GM12878 (cell line): ENCODE measurements around the gene NFE2L2. TPM values are rescaled to one million over a fixed set of nuclear protein-coding genes. Genes with fewer than 3 reads are reported as not detected.
A peak's percentile ranks its signal among the peaks of the same experiment; 100 is the strongest.

ENCODE experiments used
- CUX1 ChIP-seq: IDR thresholded peaks from 2 replicates; pipeline ENCODE4 v1.6.1; 2012; ENCODE audit warnings: improper control_type of control experiment, low read depth, low read length; ENCODE audit not compliant: insufficient replicate concordance
- USF2 ChIP-seq: IDR thresholded peaks from 2 replicates; pipeline ENCODE4 v1.6.1; 2011; ENCODE audit warnings: low read depth, low read length, improper control_type of control experiment, borderline replicate concordance
- ZSCAN29 ChIP-seq: fragments of 450-650 bp; IDR thresholded peaks from 2 replicates; pipeline ENCODE4 v1.6.1; 2017; ENCODE audit warnings: mild to moderate bottlenecking, moderate library complexity
- polyA plus RNA-seq, 11 experiments: library from polyadenylated mRNA; depleted of rRNA in 4 of 11; unstranded in 6 of 11; stranded (reverse) in 5 of 11; fragments of >200 nt; fragmentation: Nextera tagmentation in 4 of 11; fragmentation: Illumina TruSeq in 1 of 11; extraction: Ambion mirVana in 4 of 11; extraction: Trizol in 1 of 11; gene quantifications; 1 replicate in 1 of 11; 2 replicates in 10 of 11; pipeline versions ENCODE4 v1.2.1 to v1.2.3, GENCODE V29; 2011 to 2016; ENCODE audit warnings: inconsistent platforms in 2 of 11, missing spikeins in 2 of 11, low read depth in 1 of 11
- total RNA-seq, 4 experiments: library from RNA; depleted of rRNA in 3 of 4; stranded (reverse); fragments of >200 nt in 3 of 4; fragmentation: Illumina TruSeq in 1 of 4; extraction: Trizol in 1 of 4; gene quantifications; 2 replicates each; pipeline versions ENCODE4 v1.2.1 to v1.2.3, GENCODE V29; 2013 to 2021
- TF ChIP-seq, protein P1 (sequence below): IDR thresholded peaks from 2 replicates; pipeline ENCODE4 v1.6.1; 2012; ENCODE audit warnings: low read depth, low read length, improper control_type of control experiment

The NFE2L2 gene
- total and polyA plus RNA-seq, 10 of the 15 experiments (the other 5 are each of a cell fraction or from before 2014, with no cell fraction given), result 18.4 to 69.8 (median 37.1) TPM

DNA sequence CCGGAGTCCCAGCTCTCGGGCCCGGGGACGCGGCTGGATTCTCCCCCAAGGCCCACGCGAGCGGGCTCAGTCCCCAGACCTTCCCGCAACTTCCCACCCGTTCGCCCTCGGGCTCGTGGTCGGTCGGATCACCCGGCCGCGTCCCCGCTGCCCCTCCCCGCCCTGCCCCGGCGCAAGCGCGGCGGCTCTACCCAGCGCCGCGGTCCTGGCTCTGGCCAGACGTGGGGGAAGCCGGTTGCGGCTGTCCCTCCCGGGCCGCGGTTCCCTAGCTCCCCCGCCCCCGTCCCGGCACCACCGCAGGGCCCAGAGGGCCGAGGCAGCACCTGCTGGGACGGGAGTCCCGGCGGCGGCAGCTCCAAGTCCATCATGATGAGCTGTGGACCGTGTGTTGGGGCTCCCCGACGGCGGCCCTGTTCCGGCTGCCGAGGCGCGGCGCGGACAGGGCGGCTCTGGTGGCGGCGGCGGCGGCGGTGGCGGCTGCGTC, 276 bp downstream of the NFE2L2 start (continued):
- TF ChIP-seq CUX1 (no peak), ZSCAN29 (peak; percentile 77), USF2 (no peak)
- TF ChIP-seq, protein P1, sequence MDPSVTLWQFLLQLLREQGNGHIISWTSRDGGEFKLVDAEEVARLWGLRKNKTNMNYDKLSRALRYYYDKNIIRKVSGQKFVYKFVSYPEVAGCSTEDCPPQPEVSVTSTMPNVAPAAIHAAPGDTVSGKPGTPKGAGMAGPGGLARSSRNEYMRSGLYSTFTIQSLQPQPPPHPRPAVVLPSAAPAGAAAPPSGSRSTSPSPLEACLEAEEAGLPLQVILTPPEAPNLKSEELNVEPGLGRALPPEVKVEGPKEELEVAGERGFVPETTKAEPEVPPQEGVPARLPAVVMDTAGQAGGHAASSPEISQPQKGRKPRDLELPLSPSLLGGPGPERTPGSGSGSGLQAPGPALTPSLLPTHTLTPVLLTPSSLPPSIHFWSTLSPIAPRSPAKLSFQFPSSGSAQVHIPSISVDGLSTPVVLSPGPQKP, result no peak
